Caco-2 (cell line): Measurements from ENCODE around the gene LEMD1. TPM values are rescaled to one million over a fixed set of nuclear protein-coding genes. Genes with fewer than 3 reads are reported as not detected.
A peak's percentile ranks its signal among the peaks of the same experiment; 100 is the strongest.

ENCODE experiments used
- BruUV-seq: library from RNA; stranded (reverse); fragments of 400-500 nt; replicated peaks from 2 replicates; lab custom pipeline; 2021; lab: Mats Ljungman, UMichigan
- CTCF ChIA-PET: fragments of 300-600 bp; sonication (Branson Sonifier 250); formaldehyde crosslinking; loops from one replicate; lab custom pipeline; 2022; ENCODE audit warnings: antibody characterized with exemption; lab: Charles Lee
- POLR2A ChIA-PET: fragments of 300-600 bp; sonication (Branson Sonifier 250); formaldehyde crosslinking; loops from one replicate; lab custom pipeline; 2022; ENCODE audit warnings: antibody characterized with exemption; lab: Charles Lee
- DNase-seq, 2 experiments: peaks; one replicate each; pipeline versions ENCODE4 v3.0.0 to v3.0.0-alpha.2; 2020 to 2022
- H3K27me3 ChIP-seq: replicated peaks from 2 replicates; pipeline ENCODE4 v1.6.0; 2011; ENCODE audit warnings: low read length; ENCODE audit not compliant: control insufficient read depth, insufficient read depth
- H3K36me3 ChIP-seq: 2 replicates; pipeline ENCODE4 v1.5.1; 2011; ENCODE audit warnings: low read length; ENCODE audit not compliant: control insufficient read depth, insufficient read depth
- H3K4me1 ChIP-seq: fragments of 250-450 bp; sonication (Bioruptor Pico); 2 replicates; pipeline ENCODE4 v1.5.1; 2020; ENCODE audit warnings: mild to moderate bottlenecking
- H3K4me3 ChIP-seq: 2 replicates; pipeline ENCODE4 v1.5.1; 2011; ENCODE audit warnings: low read depth, mild to moderate bottlenecking, control low read depth, low read length
- H3K9me3 ChIP-seq: fragments of 250-450 bp; sonication (Bioruptor Pico); 2 replicates; pipeline ENCODE4 v1.5.1; 2020; ENCODE audit warnings: mild to moderate bottlenecking, moderate library complexity
- H3K27ac Mint-ChIP-seq: one replicate; pipeline ENCODE4 v1.8.0; 2022; ENCODE audit warnings: mixed read lengths; ENCODE audit not compliant: unreplicated experiment
- H3K27me3 Mint-ChIP-seq: one replicate; pipeline ENCODE4 v1.8.0; 2022; ENCODE audit warnings: mixed read lengths; ENCODE audit not compliant: insufficient read depth, unreplicated experiment
- H3K36me3 Mint-ChIP-seq: one replicate; pipeline ENCODE4 v1.8.0; 2022; ENCODE audit warnings: mild to moderate bottlenecking, mixed read lengths; ENCODE audit not compliant: insufficient read depth, unreplicated experiment
- H3K4me1 Mint-ChIP-seq: one replicate; pipeline ENCODE4 v1.8.0; 2022; ENCODE audit warnings: low read depth, mixed read lengths; ENCODE audit not compliant: unreplicated experiment
- H3K4me3 Mint-ChIP-seq: one replicate; pipeline ENCODE4 v1.8.0; 2022; ENCODE audit warnings: mild to moderate bottlenecking, moderate library complexity, mixed read lengths; ENCODE audit not compliant: unreplicated experiment
- H3K9me3 Mint-ChIP-seq: one replicate; pipeline ENCODE4 v1.8.0; 2022; ENCODE audit warnings: mixed read lengths; ENCODE audit not compliant: unreplicated experiment
- intact Hi-C: fragments of 100-400 bp; cut with micrococcal nuclease; formaldehyde crosslinking; loops from one replicate; pipeline ENCODE4 v1.10.0; 2022; ENCODE audit not compliant: unreplicated experiment
- total RNA-seq: library from RNA; stranded (reverse); gene quantifications from 2 replicates; pipeline ENCODE4 v1.2.3, GENCODE V29; 2022
- TF ChIP-seq, protein P1 (sequence below), 2 experiments: fragments of 200-600 bp in 1 of 2; IDR thresholded peaks; 1 replicate in 1 of 2; 2 replicates in 1 of 2; pipeline versions ENCODE4 v1.5.1 to v1.8.0; 2011 to 2022; ENCODE audit warnings: antibody characterized with exemption in 1 of 2, control low read depth in 1 of 2, inconsistent platforms in 1 of 2, low read depth in 1 of 2, low read length in 1 of 2, mild to moderate bottlenecking in 1 of 2, moderate library complexity in 1 of 2; ENCODE audit not compliant: insufficient read depth in 1 of 2, severe bottlenecking in 1 of 2, unreplicated experiment in 1 of 2

The LEMD1 gene
- total RNA-seq, 1 experiment from 2014 or later: not detected

DNA sequence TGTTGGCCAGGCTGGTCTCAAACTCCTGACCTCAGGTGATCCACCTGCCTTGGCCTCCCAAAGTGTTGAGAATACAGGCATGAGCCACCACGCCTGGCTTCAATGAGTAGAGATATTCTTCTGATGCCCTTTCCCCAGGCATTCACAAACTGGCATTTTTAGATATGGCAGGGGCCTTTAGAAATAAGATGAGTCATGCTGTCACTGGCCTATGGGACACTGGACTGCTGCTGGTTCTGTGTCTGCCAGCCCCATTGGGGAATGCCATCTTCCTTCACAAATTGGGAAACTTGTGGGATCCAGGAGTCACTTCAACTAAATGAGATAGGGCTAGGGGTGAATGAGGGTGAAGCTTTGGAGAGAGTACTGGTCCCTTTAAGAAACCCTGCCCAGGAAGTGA is 81.2 kb downstream of the LEMD1 start:
- no peaks in the 10 kb centered on the region for H3K36me3 Mint-ChIP-seq
- H3K4me1 Mint-ChIP-seq: peaks cover 7% of the 10 kb centered on the region
- no peak overlapping the region for H3K4me3 ChIP-seq
- DNase-seq: no peak
- H3K9me3 ChIP-seq: no peaks in the 10 kb centered on the region
- H3K27me3 Mint-ChIP-seq: peaks cover 13% of the 10 kb centered on the region
- 0 out of 2 replicates have a peak, but pooled peaks cover 5% of the 10 kb centered on the region for H3K4me1 ChIP-seq
- no peaks in the 10 kb centered on the region for H3K9me3 Mint-ChIP-seq
- ChIA-PET POLR2A (no interaction called here), CTCF (no interaction called here)
- no TSS peak for BruUV-seq
- TF ChIP-seq, protein P1, sequence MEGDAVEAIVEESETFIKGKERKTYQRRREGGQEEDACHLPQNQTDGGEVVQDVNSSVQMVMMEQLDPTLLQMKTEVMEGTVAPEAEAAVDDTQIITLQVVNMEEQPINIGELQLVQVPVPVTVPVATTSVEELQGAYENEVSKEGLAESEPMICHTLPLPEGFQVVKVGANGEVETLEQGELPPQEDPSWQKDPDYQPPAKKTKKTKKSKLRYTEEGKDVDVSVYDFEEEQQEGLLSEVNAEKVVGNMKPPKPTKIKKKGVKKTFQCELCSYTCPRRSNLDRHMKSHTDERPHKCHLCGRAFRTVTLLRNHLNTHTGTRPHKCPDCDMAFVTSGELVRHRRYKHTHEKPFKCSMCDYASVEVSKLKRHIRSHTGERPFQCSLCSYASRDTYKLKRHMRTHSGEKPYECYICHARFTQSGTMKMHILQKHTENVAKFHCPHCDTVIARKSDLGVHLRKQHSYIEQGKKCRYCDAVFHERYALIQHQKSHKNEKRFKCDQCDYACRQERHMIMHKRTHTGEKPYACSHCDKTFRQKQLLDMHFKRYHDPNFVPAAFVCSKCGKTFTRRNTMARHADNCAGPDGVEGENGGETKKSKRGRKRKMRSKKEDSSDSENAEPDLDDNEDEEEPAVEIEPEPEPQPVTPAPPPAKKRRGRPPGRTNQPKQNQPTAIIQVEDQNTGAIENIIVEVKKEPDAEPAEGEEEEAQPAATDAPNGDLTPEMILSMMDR (IDR thresholded peaks at IDR 0.05; ENCODE audit: insufficient read depth in 1 of 2, low read depth in 1 of 2, low read length in 1 of 2, severe bottlenecking in 1 of 2, unreplicated experiment in 1 of 2): no peak
- H3K27ac Mint-ChIP-seq: no peak overlapping the region
- H3K4me3 Mint-ChIP-seq: no peak overlapping the region
- H3K36me3 ChIP-seq: no peaks in the 10 kb centered on the region
- no peaks in the 10 kb centered on the region for H3K27me3 ChIP-seq
- intact Hi-C loops: no loop called here

DNA sequence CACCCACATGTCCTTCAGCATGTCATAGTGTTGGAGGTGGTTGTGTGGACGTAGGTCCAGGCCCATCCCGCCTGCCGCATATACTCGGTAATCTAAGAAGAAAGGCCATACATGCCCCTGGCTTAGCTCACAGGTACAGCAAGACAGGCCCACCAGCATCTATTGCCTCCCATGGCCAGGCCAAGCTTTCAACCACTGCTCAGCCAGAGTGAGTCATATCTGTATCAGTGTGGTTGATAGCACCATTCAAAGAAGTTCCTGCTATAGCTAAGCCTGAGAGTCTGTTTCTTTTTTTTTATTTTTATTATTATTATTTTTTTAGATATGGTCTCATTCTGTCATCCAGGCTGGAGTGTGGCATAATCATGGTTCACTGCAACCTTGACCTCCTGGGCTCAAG is 82.1 kb downstream of the LEMD1 start:
- H3K4me1 ChIP-seq: 0 out of 2 replicates have a peak, but pooled peaks cover 4% of the 10 kb centered on the region
- no peak overlapping the region for H3K4me3 Mint-ChIP-seq
- H3K4me3 ChIP-seq: no peak overlapping the region
- no peak overlapping the region for H3K27ac Mint-ChIP-seq
- H3K9me3 ChIP-seq: no peaks in the 10 kb centered on the region
- DNase-seq: no peak
- TF ChIP-seq, protein P1 (IDR thresholded peaks at IDR 0.05; ENCODE audit: insufficient read depth in 1 of 2, low read depth in 1 of 2, low read length in 1 of 2, severe bottlenecking in 1 of 2, unreplicated experiment in 1 of 2): no peak
- H3K36me3 Mint-ChIP-seq: no peaks in the 10 kb centered on the region
- no peaks in the 10 kb centered on the region for H3K9me3 Mint-ChIP-seq
- no peaks in the 10 kb centered on the region for H3K27me3 ChIP-seq
- CTCF ChIA-PET: interaction anchor here (1.1 kb wide), 1 partner anchor 14 kb away, joined by 4 read pairs; no protein-coding TSS in a partner anchor
- no TSS peak for BruUV-seq
- H3K27me3 Mint-ChIP-seq: peaks cover 12% of the 10 kb centered on the region
- intact Hi-C loops: no loop called here
- peaks cover 5% of the 10 kb centered on the region for H3K4me1 Mint-ChIP-seq
- H3K36me3 ChIP-seq: no peaks in the 10 kb centered on the region
- POLR2A ChIA-PET: no interaction called here

DNA sequence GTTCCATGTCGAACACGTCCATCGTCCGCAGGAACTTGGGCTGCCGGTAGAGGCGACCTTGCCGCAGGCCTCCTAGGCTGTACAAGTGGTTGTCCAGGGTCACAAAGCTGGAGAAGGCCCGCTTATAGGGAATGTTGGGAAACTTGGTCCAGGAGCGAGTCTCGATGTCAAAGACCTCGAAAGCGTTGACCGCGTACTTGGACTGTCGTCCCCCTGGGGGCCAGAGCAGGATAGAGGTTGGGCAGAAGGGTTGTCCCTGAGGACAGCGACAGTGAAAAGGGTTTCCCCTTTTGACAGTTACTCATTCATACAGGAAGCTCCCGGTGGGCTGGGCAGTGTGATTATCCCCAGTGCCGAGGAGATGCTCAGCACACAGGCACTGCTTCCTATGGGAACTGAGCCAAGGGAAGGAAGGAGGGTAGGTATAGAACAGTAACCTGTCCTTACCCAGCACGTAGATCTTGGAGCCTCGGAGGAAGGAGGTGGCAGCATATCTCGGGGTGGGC is 82.6 kb downstream of the LEMD1 start:
- CTCF ChIA-PET: interaction anchor here (1.1 kb wide), 1 partner anchor 15 kb away, joined by 4 read pairs; no protein-coding TSS in a partner anchor
- DNase-seq: peak in 1 of 2 experiments; percentile 10
- no peaks in the 10 kb centered on the region for H3K4me1 ChIP-seq
- no TSS peak for BruUV-seq
- no peaks in the 10 kb centered on the region for H3K36me3 Mint-ChIP-seq
- no peak overlapping the region for H3K27ac Mint-ChIP-seq
- intact Hi-C loops: no loop called here
- H3K4me1 Mint-ChIP-seq: peaks cover under 1% of the 10 kb centered on the region
- POLR2A ChIA-PET: no interaction called here
- no peaks in the 10 kb centered on the region for H3K36me3 ChIP-seq
- no peak overlapping the region for H3K4me3 Mint-ChIP-seq
- TF ChIP-seq, protein P1 (IDR thresholded peaks at IDR 0.05; ENCODE audit: insufficient read depth in 1 of 2, low read depth in 1 of 2, low read length in 1 of 2, severe bottlenecking in 1 of 2, unreplicated experiment in 1 of 2): no peak
- H3K27me3 Mint-ChIP-seq: peaks cover 7% of the 10 kb centered on the region
- no peaks in the 10 kb centered on the region for H3K27me3 ChIP-seq
- H3K9me3 Mint-ChIP-seq: no peaks in the 10 kb centered on the region
- H3K4me3 ChIP-seq: no peak overlapping the region
- no peaks in the 10 kb centered on the region for H3K9me3 ChIP-seq
